ENCODE measurements around the gene GLIS1. TPM values are rescaled to one million over a fixed set of nuclear protein-coding genes. Genes with fewer than 3 reads are reported as not detected.

Gene GLIS1
- total and polyA plus RNA-seq, 2 of the 8 experiments (the other 6 are each of a cell fraction or from before 2014, with no cell fraction given) = 0.15 to 0.22 TPM

- H3K23me2 ChIP-seq (ENCODE audit: low read depth, low read length) = no peaks in the 10 kb centered on the region; the same call in 1 of the 2 replicates
- no peak overlapping the region for H2BK5ac ChIP-seq (ENCODE audit: low read depth, low read length)
- no peak overlapping the region for H2AFZ ChIP-seq (ENCODE audit: low read length)
- DNase-seq (ENCODE audit: low read depth in 1 of 2, low spot score in 2 of 2) (no peak), FAIRE-seq (no peak)
- H2BK20ac ChIP-seq (ENCODE audit: low read length) = no peak overlapping the region
- H3K18ac ChIP-seq (ENCODE audit: extremely low read depth, low read length) = no peak overlapping the region
- H2BK120ac ChIP-seq (replicated peaks; ENCODE audit: low read depth, low read length) = no peak overlapping the region
- no peak overlapping the region for H4K91ac ChIP-seq (replicated peaks; ENCODE audit: insufficient read length, low read length)
- H4K8ac ChIP-seq (ENCODE audit: extremely low read depth, insufficient read depth, low read length) = no peak overlapping the region
- 76% methylated on average over 1 of the region's 1 CpG; no CpG with 5 or more reads in 1 of the 2 experiments for WGBS, 2 experiments (ENCODE audit: extremely low coverage in 1 of 2, insufficient coverage in 1 of 2, insufficient read length in 1 of 2, insufficient replicate concordance in 2 of 2, low coverage in 1 of 2, low lambda C conversion rate in 2 of 2, missing lambda C conversion rate in 1 of 2)
- H2BK12ac ChIP-seq (ENCODE audit: low read depth, low read length) = no peak overlapping the region
- no peak overlapping the region for H3K4me2 ChIP-seq (ENCODE audit: insufficient read depth in 1 of 2, low read depth in 2 of 2, low read length in 2 of 2)
- H3K79me2 ChIP-seq (ENCODE audit: control insufficient read depth in 1 of 2, insufficient read depth in 2 of 2, low read length in 2 of 2) = no peaks in the 10 kb centered on the region
- no peak overlapping the region for H3K56ac ChIP-seq (replicated peaks; ENCODE audit: insufficient read length, low read depth, low read length)
- no peak overlapping the region for H3K14ac ChIP-seq (ENCODE audit: insufficient read length)
- POLR2A ChIA-PET (ENCODE audit: partially characterized antibody) = no interaction called here
- no peaks in the 10 kb centered on the region for H3K9me3 ChIP-seq (ENCODE audit: insufficient read depth in 2 of 2, low read depth in 1 of 2, low read length in 1 of 2)
- no peaks in the 10 kb centered on the region for H3K79me1 ChIP-seq (ENCODE audit: low read depth, low read length)
- no peak overlapping the region for H3K27ac ChIP-seq (ENCODE audit: low read depth, low read length)
- CTCF ChIA-PET (ENCODE audit: partially characterized antibody) = interaction anchor here (0.9 to 1.8 kb wide), 7 partner anchors 8 to 236 kb away, joined by 3 to 13 read pairs (median 3); no protein-coding TSS in a partner anchor
- H3K36me3 ChIP-seq (ENCODE audit: control insufficient read depth in 2 of 4, insufficient read depth in 4 of 4, low read length in 3 of 4) = no peaks in the 10 kb centered on the region
- peaks cover 0 to 3% (median 1%) of the 10 kb centered on the region in 4 experiments; a peak in 4 of 7 replicates for H3K4me1 ChIP-seq (replicated peaks in 1 of 4; ENCODE audit: control insufficient read depth in 3 of 4, insufficient read depth in 4 of 4, low read length in 3 of 4)
- H3K4ac ChIP-seq (replicated peaks; ENCODE audit: insufficient read length, low read depth, low read length) = no peak overlapping the region
- H2AK5ac ChIP-seq (ENCODE audit: low read depth, low read length) = no peak overlapping the region
- H4K20me1 ChIP-seq (replicated peaks in 1 of 2; ENCODE audit: control insufficient read depth in 1 of 2, insufficient read depth in 2 of 2, low read length in 2 of 2) = no peaks in the 10 kb centered on the region
- no peak overlapping the region for H3K23ac ChIP-seq (ENCODE audit: insufficient read length)
- H3K27me3 ChIP-seq (replicated peaks in 1 of 4; ENCODE audit: control insufficient read depth in 3 of 4, extremely low read depth in 1 of 4, insufficient read depth in 3 of 4, low read length in 3 of 4) = no peaks in the 10 kb centered on the region; a peak in 1 of 7 replicates
- no peak overlapping the region for H2BK15ac ChIP-seq (ENCODE audit: low read length)
- no peak overlapping the region for H4K5ac ChIP-seq (ENCODE audit: insufficient read length, low read depth, low read length)
- H3K4me3 ChIP-seq (ENCODE audit: extremely low read depth in 1 of 4, insufficient read depth in 2 of 4, low read depth in 3 of 4, low read length in 4 of 4) = no peak overlapping the region
- no peak overlapping the region for H3K9ac ChIP-seq (replicated peaks in 1 of 4; ENCODE audit: extremely low read depth in 1 of 4, low read depth in 3 of 4, low read length in 3 of 4)
- no peak for TF ChIP-seq GABPA (IDR thresholded peaks at IDR 0.05; ENCODE audit: borderline replicate concordance, insufficient read depth, low read length)
- TF ChIP-seq BACH1 (IDR thresholded peaks at IDR 0.05; ENCODE audit: low read length) = no peak
- no peak for TF ChIP-seq SP1 (IDR thresholded peaks at IDR 0.05; ENCODE audit: low read depth, low read length)
- TF ChIP-seq BCL11A (IDR thresholded peaks at IDR 0.05; ENCODE audit: low read depth in 2 of 2, low read length in 2 of 2) = no peak
- no peak for TF ChIP-seq KDM4A (IDR thresholded peaks at IDR 0.05; ENCODE audit: low read depth, low read length, severe bottlenecking)
- no peak for TF ChIP-seq CREB1 (IDR thresholded peaks at IDR 0.05)
- TF ChIP-seq KDM1A (IDR thresholded peaks at IDR 0.05; ENCODE audit: borderline replicate concordance, low read length) = no peak
- no peak for TF ChIP-seq NRF1 (IDR thresholded peaks at IDR 0.05; ENCODE audit: low read depth, low read length)
- no peak for TF ChIP-seq TCF12 (IDR thresholded peaks at IDR 0.05; ENCODE audit: low read depth, low read length)
- no peak for TF ChIP-seq EGR1 (IDR thresholded peaks at IDR 0.05; ENCODE audit: borderline replicate concordance, low read depth, low read length)
- no peak for TF ChIP-seq ASH2L (IDR thresholded peaks at IDR 0.05; ENCODE audit: low read length)
- no peak for TF ChIP-seq SUZ12 (IDR thresholded peaks at IDR 0.05; ENCODE audit: low read length)
- TF ChIP-seq MAX (IDR thresholded peaks at IDR 0.05) = no peak
- no peak for TF ChIP-seq RNF2 (IDR thresholded peaks at IDR 0.05; ENCODE audit: borderline replicate concordance, low read depth, low read length, missing control alignments, poor library complexity, severe bottlenecking)
- no peak for TF ChIP-seq POU5F1 (IDR thresholded peaks at IDR 0.05; ENCODE audit: low read depth, low read length)
Observed at GRCh38 chr1:53722025-53722424, 16.9 kb downstream of the GLIS1 start.

Data from H1 (cell line).